ENCODE results near the gene CS.
"Not testable (repeated sequence)": the region's sequence is repeated elsewhere in the genome, so short reads cannot be mapped to it uniquely, and the experiment has no call there.

Gene CS

GRCh38 chr12:56299853-56300643, at the start of gene CS:
Gene CS, minus strand, starts transcription at chr12:56300330. Its CDS starts 129 bp downstream, at chr12:56300201.
- DNase-seq = peak; percentile 99

GRCh38 chr12:56348776-56349175, 48.6 kb upstream of the CS start:
- no peak for DNase-seq

- not testable (repeated sequence) for DNase-seq
Observed at GRCh38 chr12:56347255-56347654, 47.1 kb upstream of the CS start.

GRCh38 chr12:56346675-56347074, 46.5 kb upstream of the CS start:
- DNase-seq = peak in 1 of 2 donors; percentile 13

GRCh38 chr12:56342290-56342689, 42.2 kb upstream of the CS start:
- not testable (repeated sequence) for DNase-seq

GRCh38 chr12:56341616-56342015, 41.5 kb upstream of the CS start:
- no peak for DNase-seq

GRCh38 chr12:56339158-56339422, 39.0 kb upstream of the CS start:
- DNase-seq = no peak

- peak; percentile 90 to 93 for DNase-seq
Observed at GRCh38 chr12:56338308-56339157, 38.4 kb upstream of the CS start, which contains the start of gene IL23A. Gene IL23A, plus strand, starts transcription at chr12:56338884. Its CDS starts 161 bp downstream, at chr12:56339045.

GRCh38 chr12:56337753-56338251, 37.7 kb upstream of the CS start:
- DNase-seq = peak in 1 of 2 donors; percentile 35

GRCh38 chr12:56336361-56337167, 36.4 kb upstream of the CS start:
- DNase-seq = peak in 1 of 2 donors; percentile 53

- DNase-seq = not testable (repeated sequence)
Observed at GRCh38 chr12:56335527-56335926, 35.4 kb upstream of the CS start.

GRCh38 chr12:56334490-56334793, 34.3 kb upstream of the CS start:
- no peak for DNase-seq

GRCh38 chr12:56333679-56334489, 33.8 kb upstream of the CS start, which contains the start of gene PAN2:
Gene PAN2, minus strand, starts transcription at chr12:56334000. Its CDS starts 906 bp downstream, at chr12:56333094.
- peak; percentile 97 for DNase-seq

- DNase-seq = peak in 1 of 2 donors; percentile 11
Observed at GRCh38 chr12:56333197-56333678, 33.1 kb upstream of the CS start.

GRCh38 chr12:56332512-56333196, 32.5 kb upstream of the CS start:
- DNase-seq = no peak

GRCh38 chr12:56330936-56331490, 30.9 kb upstream of the CS start:
- no peak for DNase-seq

GRCh38 chr12:56326533-56326932, 26.4 kb upstream of the CS start:
- DNase-seq = no peak

GRCh38 chr12:56326126-56326525, 26.0 kb upstream of the CS start:
- no peak for DNase-seq

GRCh38 chr12:56324206-56324605, 24.1 kb upstream of the CS start:
- DNase-seq = no peak

- not testable (repeated sequence) for DNase-seq
Observed at GRCh38 chr12:56321610-56322009, 21.5 kb upstream of the CS start.

- DNase-seq = peak in 1 of 2 donors; percentile 47
Observed at GRCh38 chr12:56321027-56321426, 20.9 kb upstream of the CS start.

All from CD4-positive, alpha-beta T cell treated with Interleukin-4 for 1 hour (primary cell).